Immature natural killer cell (primary cell): Measurements from ENCODE around the gene IER5. TPM values are rescaled to one million over a fixed set of nuclear protein-coding genes. Genes with fewer than 3 reads are reported as not detected.
A peak's percentile ranks its signal among the peaks of the same experiment; 100 is the strongest.
"Not testable (repeated sequence)": the region's sequence is repeated elsewhere in the genome, so short reads cannot be mapped to it uniquely, and the experiment has no call there.

ENCODE experiments used
- DNase-seq, 3 donors: peaks; one replicate each; pipeline ENCODE4 v3.0.0; 2022; ENCODE audit warnings: mixed read lengths in 1 of 3
- H3K27ac Mint-ChIP-seq, 6 donors: one replicate each; pipeline ENCODE4 v1.8.0; 2020; ENCODE audit warnings: mixed read lengths in 6 of 6, mild to moderate bottlenecking in 5 of 6, inconsistent platforms in 4 of 6, moderate library complexity in 3 of 6
- H3K27me3 Mint-ChIP-seq, 3 donors: one replicate each; pipeline ENCODE4 v1.8.0; 2020 to 2021; ENCODE audit warnings: low read depth in 3 of 3, mild to moderate bottlenecking in 3 of 3, mixed read lengths in 3 of 3, moderate library complexity in 3 of 3, inconsistent platforms in 1 of 3
- H3K36me3 Mint-ChIP-seq, 3 donors: one replicate each; pipeline ENCODE4 v1.8.0; 2020; ENCODE audit warnings: mixed read lengths in 3 of 3, inconsistent platforms in 2 of 3, mild to moderate bottlenecking in 2 of 3
- H3K4me1 Mint-ChIP-seq, 2 donors: one replicate each; pipeline ENCODE4 v1.8.0; 2020; ENCODE audit warnings: inconsistent platforms in 2 of 2, mild to moderate bottlenecking in 2 of 2, mixed read lengths in 2 of 2, moderate library complexity in 1 of 2
- H3K4me3 Mint-ChIP-seq, 5 donors: one replicate each; pipeline ENCODE4 v1.8.0; 2020; ENCODE audit warnings: mild to moderate bottlenecking in 5 of 5, mixed read lengths in 5 of 5, inconsistent platforms in 3 of 5, moderate library complexity in 3 of 5
- H3K9me3 Mint-ChIP-seq, 6 donors: one replicate each; pipeline ENCODE4 v1.8.0; 2020; ENCODE audit warnings: mild to moderate bottlenecking in 6 of 6, mixed read lengths in 6 of 6, inconsistent platforms in 4 of 6, moderate library complexity in 3 of 6
- polyA plus RNA-seq, 3 donors: library from polyadenylated mRNA; unstranded; fragments of 300-500 nt; fragmentation: Illumina TruSeq; gene quantifications; one replicate each; pipeline ENCODE4 v1.2.3, GENCODE V29; 2021

The IER5 gene
- polyA plus RNA-seq: 10 to 100 TPM; 11.6 to 22.7 (median 14.4) TPM

GRCh38 chr1:181088079-181089016 is at the start of gene IER5:
IER5 (plus strand) TSS chr1:181088700; CDS start chr1:181088903, 203 bp downstream.
- Mint-ChIP-seq H3K27me3 (peaks cover 21 to 24% (median 22%) of the 10 kb centered on the region in 3 donors), H3K27ac (peak within 1 kb of the TSS; percentile 98 to 100 (median 99)), H3K9me3 (no peaks in the 10 kb centered on the region), H3K4me3 (peak within 1 kb of the TSS; percentile 99 to 100 (median 100)), H3K4me1 (peaks cover 47 to 56% of the 10 kb centered on the region in 2 donors), H3K36me3 (peaks cover 0 to 11% (median 4%) of the 10 kb centered on the region in 3 donors)
- peak; percentile 95 to 97 (median 96) for DNase-seq

DNA sequence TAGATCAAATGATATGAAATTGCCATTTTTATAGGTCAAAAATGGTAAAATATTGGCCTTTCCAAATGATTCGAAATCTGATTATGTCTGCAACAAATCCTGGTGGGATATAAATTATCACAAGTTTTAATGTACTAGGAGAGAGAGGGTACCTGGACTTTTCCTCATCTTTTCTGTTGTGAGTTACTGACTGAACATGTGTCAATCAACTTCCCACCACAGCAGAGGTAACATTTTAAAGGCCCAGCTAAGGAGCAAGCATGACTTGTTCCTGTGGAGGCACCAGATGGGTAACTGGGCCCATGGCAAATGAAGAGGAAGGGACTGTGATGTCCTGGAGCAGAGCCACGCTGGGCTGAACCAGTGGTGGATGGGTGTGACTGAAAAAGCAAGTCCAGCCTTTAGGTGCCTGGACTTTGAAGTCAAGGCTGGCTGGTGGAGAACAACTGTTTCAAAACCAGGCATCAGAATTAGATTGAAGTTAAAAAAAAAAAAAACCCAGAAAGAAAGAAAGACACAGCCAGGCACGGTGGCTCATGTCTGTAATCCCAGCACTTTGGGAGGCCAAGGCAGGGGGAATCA is 48.1 kb upstream of the IER5 start:
- DNase-seq: no peak
- Mint-ChIP-seq H3K4me1 (peaks cover 74 to 88% of the 10 kb centered on the region in 2 donors), H3K4me3 (no peak overlapping the region), H3K36me3 (peaks cover 7 to 11% (median 8%) of the 10 kb centered on the region in 3 donors), H3K27me3 (peaks cover 0 to 8% (median 2%) of the 10 kb centered on the region in 3 donors), H3K9me3 (no peaks in the 10 kb centered on the region), H3K27ac (peak overlapping the region in 5 of 6 donors; percentile 4 to 72 (median 50))

- peaks cover 7 to 18% (median 15%) of the 10 kb centered on the region in 3 donors for H3K36me3 Mint-ChIP-seq
- peak overlapping the region; percentile 87 to 97 (median 96) for H3K27ac Mint-ChIP-seq
- DNase-seq: no peak
- no peaks in the 10 kb centered on the region for H3K9me3 Mint-ChIP-seq
- peaks cover 0 to 8% (median 2%) of the 10 kb centered on the region in 3 donors for H3K27me3 Mint-ChIP-seq
- H3K4me1 Mint-ChIP-seq: peaks cover 57 to 69% of the 10 kb centered on the region in 2 donors
- peak overlapping the region in 3 of 5 donors; percentile 13 to 58 (median 28) for H3K4me3 Mint-ChIP-seq
Measured at GRCh38 chr1:181043025-181043888, 45.2 kb upstream of the IER5 start.

- no peaks in the 10 kb centered on the region for H3K9me3 Mint-ChIP-seq
- H3K4me3 Mint-ChIP-seq: peak overlapping the region; percentile 58 to 84 (median 65)
- DNase-seq: peak; percentile 72 to 82 (median 74)
- peaks cover 8 to 13% (median 10%) of the 10 kb centered on the region in 3 donors for H3K36me3 Mint-ChIP-seq
- peaks cover 0 to 8% (median 0%) of the 10 kb centered on the region in 3 donors for H3K27me3 Mint-ChIP-seq
- peak overlapping the region; percentile 94 to 97 (median 96) for H3K27ac Mint-ChIP-seq
- H3K4me1 Mint-ChIP-seq: peaks cover 53 to 56% of the 10 kb centered on the region in 2 donors
Measured at GRCh38 chr1:181044449-181044966, 44.0 kb upstream of the IER5 start.

DNA sequence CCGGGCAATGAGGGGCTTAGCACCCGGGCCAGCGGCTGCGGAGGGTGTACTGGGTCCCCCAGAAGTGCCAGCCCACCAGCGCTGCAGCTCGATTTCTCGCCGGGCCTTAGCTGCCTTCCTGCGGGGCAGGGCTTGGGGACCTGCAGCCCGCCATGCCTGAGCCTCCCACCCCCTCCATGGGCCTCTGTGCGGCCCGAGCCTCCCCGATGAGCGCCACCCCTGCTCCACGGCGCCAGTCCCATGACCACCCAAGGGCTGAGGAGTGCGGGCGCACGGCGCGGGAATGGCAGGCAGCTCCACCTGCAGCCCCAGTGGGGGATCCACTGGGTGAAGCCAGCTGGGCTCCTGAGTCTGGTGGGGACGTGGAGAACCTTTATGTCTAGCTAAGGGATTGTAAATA is 42.6 kb upstream of the IER5 start:
- peaks cover 46 to 47% of the 10 kb centered on the region in 2 donors for H3K4me1 Mint-ChIP-seq
- H3K9me3 Mint-ChIP-seq, DNase-seq, H3K4me3 Mint-ChIP-seq, H3K27me3 Mint-ChIP-seq: not testable (repeated sequence)
- peaks cover 9 to 13% (median 13%) of the 10 kb centered on the region in 3 donors for H3K36me3 Mint-ChIP-seq
- peak overlapping the region in 3 of 6 donors; percentile 31 to 80 (median 49) for H3K27ac Mint-ChIP-seq

- Mint-ChIP-seq H3K27me3 (peaks cover 0 to 7% (median 0%) of the 10 kb centered on the region in 3 donors), H3K27ac (peak overlapping the region in 5 of 6 donors; percentile 13 to 83 (median 42)), H3K36me3 (peaks cover 14 to 31% (median 24%) of the 10 kb centered on the region in 3 donors), H3K4me1 (peaks cover 19 to 24% of the 10 kb centered on the region in 2 donors), H3K9me3 (no peaks in the 10 kb centered on the region), H3K4me3 (no peak overlapping the region)
- no peak for DNase-seq
Measured at GRCh38 chr1:181049378-181049777, 39.1 kb upstream of the IER5 start.

GRCh38 chr1:181050922-181051321 is 37.6 kb upstream of the IER5 start:
- DNase-seq: no peak
- peaks cover 10 to 15% of the 10 kb centered on the region in 2 donors for H3K4me1 Mint-ChIP-seq
- H3K27me3 Mint-ChIP-seq: no peaks in the 10 kb centered on the region
- peaks cover 9 to 37% (median 28%) of the 10 kb centered on the region in 3 donors for H3K36me3 Mint-ChIP-seq
- H3K27ac Mint-ChIP-seq: peak overlapping the region in 1 of 6 donors; percentile 6
- no peaks in the 10 kb centered on the region for H3K9me3 Mint-ChIP-seq
- no peak overlapping the region for H3K4me3 Mint-ChIP-seq

- DNase-seq: no peak
- H3K27ac Mint-ChIP-seq: peak overlapping the region in 1 of 6 donors; percentile 43
- H3K9me3 Mint-ChIP-seq: no peaks in the 10 kb centered on the region
- H3K27me3 Mint-ChIP-seq: peaks cover 0 to 3% (median 0%) of the 10 kb centered on the region in 3 donors
- no peak overlapping the region for H3K4me3 Mint-ChIP-seq
- peaks cover 36 to 53% (median 46%) of the 10 kb centered on the region in 3 donors for H3K36me3 Mint-ChIP-seq
- H3K4me1 Mint-ChIP-seq: peaks cover 6% of the 10 kb centered on the region in 2 donors
Measured at GRCh38 chr1:181056560-181056959, 31.9 kb upstream of the IER5 start.

- Mint-ChIP-seq H3K4me3 (no peak overlapping the region), H3K27me3 (peaks cover 0 to 3% (median 1%) of the 10 kb centered on the region in 3 donors), H3K4me1 (peaks cover 11 to 12% of the 10 kb centered on the region in 2 donors), H3K36me3 (peaks cover 36 to 52% (median 46%) of the 10 kb centered on the region in 3 donors), H3K27ac (no peak overlapping the region), H3K9me3 (no peaks in the 10 kb centered on the region)
- DNase-seq: no peak
Measured at GRCh38 chr1:181057079-181057478, 31.4 kb upstream of the IER5 start.

DNA sequence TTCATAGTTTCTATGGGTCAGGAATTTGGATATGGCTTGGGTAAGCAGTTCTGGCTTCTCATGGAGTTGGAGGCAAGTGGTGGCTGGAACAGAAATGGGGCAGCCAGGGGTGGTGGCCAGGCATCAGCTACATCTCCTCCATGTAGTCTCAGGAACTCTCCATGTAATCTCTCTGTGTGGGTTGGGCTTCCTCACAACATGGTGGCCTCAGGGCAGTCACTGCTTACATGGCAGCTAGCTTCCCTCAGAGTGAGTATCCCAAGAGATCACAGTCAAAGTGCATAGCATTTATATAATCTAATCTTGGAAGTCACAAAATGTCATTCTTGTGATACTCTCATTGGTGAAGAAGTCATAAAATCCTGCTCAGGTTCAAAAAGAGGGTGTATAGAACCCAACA is 29.1 kb upstream of the IER5 start:
- Mint-ChIP-seq H3K36me3 (peaks cover 32 to 41% (median 35%) of the 10 kb centered on the region in 3 donors), H3K4me1 (peaks cover 26 to 28% of the 10 kb centered on the region in 2 donors), H3K27ac (peak overlapping the region in 3 of 6 donors; percentile 61 to 74 (median 71)), H3K4me3 (no peak overlapping the region), H3K9me3 (no peaks in the 10 kb centered on the region), H3K27me3 (peaks cover 0 to 6% (median 4%) of the 10 kb centered on the region in 3 donors)
- DNase-seq: no peak

GRCh38 chr1:181060066-181060465 is 28.4 kb upstream of the IER5 start:
- H3K9me3 Mint-ChIP-seq: no peaks in the 10 kb centered on the region
- DNase-seq: no peak
- H3K27me3 Mint-ChIP-seq: peaks cover 0 to 6% (median 4%) of the 10 kb centered on the region in 3 donors
- no peak overlapping the region for H3K4me3 Mint-ChIP-seq
- peaks cover 32 to 41% (median 34%) of the 10 kb centered on the region in 3 donors for H3K36me3 Mint-ChIP-seq
- H3K4me1 Mint-ChIP-seq: peaks cover 26 to 28% of the 10 kb centered on the region in 2 donors
- peak overlapping the region in 2 of 6 donors; percentile 29 to 77 for H3K27ac Mint-ChIP-seq

DNA sequence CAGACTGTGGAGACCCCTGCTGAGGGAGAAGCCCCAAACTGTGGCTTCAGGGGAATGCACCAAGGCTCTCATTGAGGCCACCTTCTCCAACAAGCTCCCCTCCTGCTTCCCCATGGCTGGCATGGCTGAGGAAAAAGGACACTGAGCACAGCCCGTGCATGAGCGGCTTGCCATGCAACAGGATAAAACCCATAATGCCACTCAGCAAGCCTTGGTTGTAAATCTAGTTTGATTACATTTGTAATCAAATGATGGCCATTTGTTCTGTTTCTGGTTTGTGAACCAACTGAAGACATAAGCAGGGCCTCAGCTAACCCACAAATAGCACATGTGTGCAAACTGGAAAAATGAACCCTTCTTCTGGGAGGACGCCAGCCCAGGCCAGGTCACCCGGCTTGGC is 27.6 kb upstream of the IER5 start:
- DNase-seq, H3K9me3 Mint-ChIP-seq, H3K27me3 Mint-ChIP-seq: not testable (repeated sequence)
- H3K27ac Mint-ChIP-seq: peak overlapping the region in 4 of 6 donors; percentile 86 to 99 (median 92)
- peaks cover 26 to 34% (median 32%) of the 10 kb centered on the region in 3 donors for H3K36me3 Mint-ChIP-seq
- H3K4me1 Mint-ChIP-seq: peaks cover 26 to 28% of the 10 kb centered on the region in 2 donors
- H3K4me3 Mint-ChIP-seq: peak overlapping the region in 4 of 5 donors; percentile 15 to 53 (median 44)
